ENCODE results near the gene PIEZO2. TPM values are rescaled to one million over a fixed set of nuclear protein-coding genes. Genes with fewer than 3 reads are reported as not detected.

The PIEZO2 gene
- total and polyA plus RNA-seq, 2 of the 8 experiments (the other 6 are each of a cell fraction or from before 2014, with no cell fraction given) = 4.7 to 16.5 TPM

- TF ChIP-seq GABPA (IDR thresholded peaks at IDR 0.05; ENCODE audit: borderline replicate concordance, insufficient read depth, low read length) (no peak), YY1 (IDR thresholded peaks at IDR 0.05; ENCODE audit: low read depth, low read length) (no peak), SIRT6 (IDR thresholded peaks at IDR 0.05; ENCODE audit: low read length) (no peak), MAX (IDR thresholded peaks at IDR 0.05) (no peak), JUN (IDR thresholded peaks at IDR 0.05; ENCODE audit: low read depth, low read length) (no peak), KDM4A (IDR thresholded peaks at IDR 0.05; ENCODE audit: low read depth, low read length, severe bottlenecking) (no peak)
Measured at GRCh38 chr18:10671441-10671840, 477.9 kb downstream of the PIEZO2 start (continued).
